GM19438 (cell line): ENCODE data around the gene ELMOD2.

ENCODE experiments used
- ATAC-seq: cut with Tn5 transposase; IDR thresholded peaks from one replicate; pipeline ENCODE4 v1.9.1; 2021; ENCODE audit warnings: low read depth; ENCODE audit not compliant: unreplicated experiment

The ELMOD2 gene

DNA sequence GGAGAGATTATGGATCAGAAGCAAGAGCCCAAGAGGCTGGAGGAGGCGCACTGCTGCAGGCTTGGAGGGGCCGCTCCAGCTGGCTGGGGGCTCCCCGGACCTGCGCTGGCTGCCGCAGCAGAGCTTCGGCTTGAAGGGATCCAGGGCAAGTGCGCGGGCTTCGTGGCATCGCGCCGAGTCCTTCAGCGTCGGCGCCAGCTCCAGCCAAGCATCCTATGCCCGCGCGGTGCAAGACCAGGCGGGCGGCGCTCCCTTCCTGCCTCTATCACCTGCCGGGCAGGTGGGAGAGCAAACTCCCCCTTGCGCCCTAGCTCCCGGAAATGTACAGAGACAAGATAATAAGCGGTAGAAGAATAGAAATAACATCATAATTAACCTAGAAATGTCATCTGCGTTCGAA is 55.3 kb downstream of the ELMOD2 start:
- ATAC-seq: no peak

DNA sequence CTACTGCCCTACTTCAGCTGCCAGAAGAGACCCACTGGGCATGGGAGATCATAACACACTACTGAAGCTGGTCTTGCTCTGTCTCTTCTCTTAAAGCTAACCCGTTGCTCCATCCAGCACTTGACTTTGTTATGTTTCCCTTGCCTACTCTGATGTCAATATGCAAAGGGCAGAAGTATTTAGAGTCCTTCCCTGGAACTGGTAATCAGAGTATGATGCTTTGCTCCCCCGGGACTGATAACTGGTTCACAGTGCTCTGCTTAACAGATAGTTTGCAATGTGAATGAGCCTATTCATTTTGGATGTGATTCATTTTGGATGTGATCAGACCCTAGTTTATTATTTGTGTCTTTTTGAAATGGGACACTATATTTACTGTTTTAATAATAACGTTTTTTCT is 57.1 kb downstream of the ELMOD2 start:
- ATAC-seq: no peak

DNA sequence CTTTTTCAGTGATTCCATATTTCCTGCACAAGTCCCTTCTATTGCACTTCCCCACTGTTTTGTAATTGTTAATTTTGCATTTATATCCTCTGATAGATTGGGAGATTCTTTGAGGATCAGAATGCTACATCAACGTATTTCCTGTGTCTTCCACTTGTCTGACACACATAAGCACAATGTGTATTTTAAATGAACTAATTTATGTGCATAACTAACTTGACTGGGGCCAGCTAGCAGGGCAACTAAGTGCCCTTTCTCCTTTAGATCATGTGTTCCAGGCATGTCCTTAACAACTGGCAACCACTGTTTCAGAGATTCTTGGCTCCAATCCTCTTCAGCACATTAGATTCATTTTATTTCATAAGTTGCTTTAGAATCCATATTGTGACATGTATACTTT is 60.5 kb downstream of the ELMOD2 start:
- no peak for ATAC-seq

DNA sequence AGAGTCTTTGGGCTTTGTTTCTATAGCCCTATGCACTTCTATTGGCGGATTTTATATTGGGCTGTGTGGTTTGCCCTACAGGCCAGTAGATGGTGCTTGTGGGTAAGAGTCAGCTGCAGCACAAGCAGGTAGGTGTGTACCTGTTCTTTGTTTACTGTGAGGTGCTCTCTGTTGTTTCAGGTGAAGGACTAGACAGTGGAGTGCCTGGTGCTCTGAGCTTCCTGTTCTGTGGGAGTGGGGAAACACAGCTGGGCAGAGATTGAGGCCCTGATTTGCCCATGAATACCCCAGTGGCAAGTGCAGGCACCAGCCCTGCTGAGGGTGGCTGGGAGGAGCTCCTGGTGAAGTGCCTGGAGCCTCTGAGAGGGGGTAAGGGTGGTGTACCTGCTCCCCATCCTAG is 71.1 kb downstream of the ELMOD2 start:
- ATAC-seq: no peak

DNA sequence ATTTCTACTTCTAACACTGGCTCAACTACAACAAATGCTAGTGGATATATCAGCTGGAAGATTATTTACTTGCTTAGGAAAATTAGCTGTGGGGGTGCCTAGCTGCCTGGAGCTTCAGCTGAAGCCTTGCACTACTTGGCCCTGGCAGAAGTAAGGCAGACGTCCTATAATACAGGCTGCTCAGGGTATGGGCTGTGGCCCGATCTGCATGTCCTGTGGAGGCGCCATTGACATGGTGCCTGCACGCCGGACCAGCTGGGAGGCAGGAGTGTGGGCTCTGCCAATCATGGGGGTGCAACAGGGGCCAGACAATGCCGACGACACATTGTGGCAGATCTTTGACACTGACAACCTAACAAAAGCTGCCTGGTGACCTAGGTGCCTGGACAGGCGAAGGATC is 76.4 kb downstream of the ELMOD2 start:
- no peak for ATAC-seq

DNA sequence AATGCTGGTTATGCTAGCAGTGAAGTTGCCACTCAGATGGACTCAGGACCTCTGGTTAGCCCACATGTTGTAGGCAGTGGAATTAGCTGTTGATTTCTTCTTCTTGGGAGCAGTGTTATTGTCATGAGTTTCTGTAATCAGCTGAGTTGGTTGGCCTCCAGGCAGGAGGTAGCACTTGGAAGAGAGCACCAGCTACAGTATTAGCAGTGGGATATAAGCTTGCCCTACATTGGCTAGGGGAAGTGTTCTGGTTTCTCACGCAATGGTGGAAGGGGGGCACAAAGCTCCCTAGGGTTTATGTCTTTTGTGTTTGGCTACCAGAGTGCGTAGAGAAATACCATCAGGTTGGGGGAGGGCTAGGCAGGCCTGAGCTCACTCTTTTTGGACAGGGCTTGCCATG is 78.7 kb downstream of the ELMOD2 start:
- ATAC-seq: no peak

DNA sequence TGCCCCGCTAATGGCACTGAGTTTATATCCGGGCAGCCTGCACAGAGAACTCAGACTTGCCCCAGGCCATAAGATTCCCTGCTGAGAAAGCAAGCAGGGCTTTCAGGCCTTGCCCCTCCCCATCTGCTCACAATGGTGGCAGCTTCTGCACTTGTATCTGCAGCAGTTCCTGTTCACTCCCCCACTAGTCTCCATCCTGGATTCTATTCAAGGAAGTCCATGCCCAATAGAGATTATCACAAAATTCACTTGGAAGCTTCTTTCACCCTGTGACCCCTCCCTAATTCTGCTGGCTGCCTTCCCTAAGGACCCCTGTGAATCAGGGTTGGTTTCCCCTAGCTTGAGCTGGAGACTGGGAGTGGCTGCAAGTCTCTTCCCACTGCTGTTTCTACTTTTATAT is 79.3 kb downstream of the ELMOD2 start:
- ATAC-seq: no peak
